Stimulated activated CD4-positive, alpha-beta T cell treated with anti-CD3 and anti-CD28 coated beads, Interleukin-4, amount 100 ng/mL, for 4 hours (primary cell): ENCODE data around the gene LRATD1.
"Not testable (repeated sequence)": the region's sequence is repeated elsewhere in the genome, so short reads cannot be mapped to it uniquely, and the experiment has no call there.

Source experiments
- DNase-seq, 2 experiments: peaks; one replicate each; pipeline ENCODE4 v3.0.0-alpha.2; 2020

The LRATD1 gene

GRCh38 chr2:14632133-14632936, at the start of gene LRATD1:
Gene LRATD1 (plus strand): TSS chr2:14632717. CDS start chr2:14633980, 1,263 bp downstream.
- DNase-seq, result no peak

- no peak for DNase-seq
Measured at GRCh38 chr2:14583059-14583458, 49.5 kb upstream of the LRATD1 start.

- DNase-seq, result no peak
Measured at GRCh38 chr2:14583802-14584201, 48.7 kb upstream of the LRATD1 start.

GRCh38 chr2:14587119-14587518, 45.4 kb upstream of the LRATD1 start:
- DNase-seq, result no peak

- no peak for DNase-seq
Measured at GRCh38 chr2:14601156-14601770, 31.3 kb upstream of the LRATD1 start.

GRCh38 chr2:14602309-14602708, 30.2 kb upstream of the LRATD1 start:
- no peak for DNase-seq

GRCh38 chr2:14603676-14604075, 28.8 kb upstream of the LRATD1 start:
- no peak for DNase-seq

- no peak for DNase-seq
Measured at GRCh38 chr2:14608245-14608644, 24.3 kb upstream of the LRATD1 start.

- no peak for DNase-seq
Measured at GRCh38 chr2:14614017-14614416, 18.5 kb upstream of the LRATD1 start.

- no peak for DNase-seq
Measured at GRCh38 chr2:14615121-14615520, 17.4 kb upstream of the LRATD1 start.

GRCh38 chr2:14615760-14616159, 16.8 kb upstream of the LRATD1 start:
- no peak for DNase-seq

- no peak for DNase-seq
Measured at GRCh38 chr2:14616342-14616741, 16.2 kb upstream of the LRATD1 start.

GRCh38 chr2:14616950-14617349, 15.6 kb upstream of the LRATD1 start:
- DNase-seq, result no peak

- no peak for DNase-seq
Measured at GRCh38 chr2:14619441-14619840, 13.1 kb upstream of the LRATD1 start.

- DNase-seq, result no peak
Measured at GRCh38 chr2:14621114-14621513, 11.4 kb upstream of the LRATD1 start.

GRCh38 chr2:14621906-14622549, 10.5 kb upstream of the LRATD1 start:
- no peak for DNase-seq

GRCh38 chr2:14622550-14622939, 10.0 kb upstream of the LRATD1 start:
- not testable (repeated sequence) for DNase-seq

- DNase-seq, result no peak
Measured at GRCh38 chr2:14623237-14623636, 9.3 kb upstream of the LRATD1 start.

GRCh38 chr2:14626873-14627272, 5.6 kb upstream of the LRATD1 start:
- DNase-seq, result no peak

GRCh38 chr2:14628901-14629300, 3.6 kb upstream of the LRATD1 start:
- DNase-seq, result no peak

- no peak for DNase-seq
Measured at GRCh38 chr2:14631406-14632040, 994 bp upstream of the LRATD1 start.

GRCh38 chr2:14633061-14633460, 544 bp downstream of the LRATD1 start:
- DNase-seq, result no peak

GRCh38 chr2:14633461-14634181, 1.1 kb downstream of the LRATD1 start:
- no peak for DNase-seq
